Ramos (cell line): Measurements from ENCODE around the gene SPRR2A.
"Not testable (repeated sequence)": the region's sequence is repeated elsewhere in the genome, so short reads cannot be mapped to it uniquely, and the experiment has no call there.

Experiments
- in situ Hi-C: fragments of 300-500 bp; cut with MboI; formaldehyde crosslinking; loops from one replicate; pipeline ENCODE4 v1.14.3; 2022; ENCODE audit warnings: low sequenced_read_pairs; ENCODE audit not compliant: unreplicated experiment

SPRR2A gene

GRCh38 chr1:153057375-153057774 is at the start of gene SPRR2A:
SPRR2A (minus strand) TSS chr1:153057512; CDS start chr1:153056735, 777 bp downstream.
- in situ Hi-C loops: no loop called here

GRCh38 chr1:153100245-153100644 is 42.9 kb upstream of the SPRR2A start:
- in situ Hi-C loops: no loop called here

GRCh38 chr1:153099461-153100045 is 42.2 kb upstream of the SPRR2A start:
- in situ Hi-C loops: no loop called here

- in situ Hi-C loops: no loop called here
Measured at GRCh38 chr1:153095764-153096163, 38.5 kb upstream of the SPRR2A start.

GRCh38 chr1:153094426-153094825 is 37.1 kb upstream of the SPRR2A start, which contains the start of gene SPRR2E:
SPRR2E (minus strand) TSS chr1:153094526; CDS start chr1:153093751, 775 bp downstream.
- in situ Hi-C loops: no loop called here

GRCh38 chr1:153087652-153088051 is 30.3 kb upstream of the SPRR2A start:
- in situ Hi-C loops: no loop called here

GRCh38 chr1:153081736-153082135 is 24.4 kb upstream of the SPRR2A start:
- in situ Hi-C loops: no loop called here

- in situ Hi-C loops: no loop called here
Measured at GRCh38 chr1:153072806-153073726, 15.8 kb upstream of the SPRR2A start.

- in situ Hi-C loops: no loop called here
Measured at GRCh38 chr1:153071511-153071910, 14.2 kb upstream of the SPRR2A start, which contains the start of gene SPRR2B. SPRR2B (minus strand) TSS chr1:153071611; CDS start chr1:153070839, 772 bp downstream.

GRCh38 chr1:153070243-153070642 is 12.9 kb upstream of the SPRR2A start:
- in situ Hi-C loops: no loop called here

GRCh38 chr1:153058826-153059784 is 1.8 kb upstream of the SPRR2A start:
- in situ Hi-C loops: no loop called here

GRCh38 chr1:153058154-153058553 is 842 bp upstream of the SPRR2A start:
- in situ Hi-C loops: no loop called here

GRCh38 chr1:153056111-153056510 is 1.2 kb downstream of the SPRR2A start:
- in situ Hi-C loops: not testable (repeated sequence)

- in situ Hi-C loops: no loop called here
Measured at GRCh38 chr1:153049211-153049610, 8.1 kb downstream of the SPRR2A start.

GRCh38 chr1:153040950-153041631 is 16.2 kb downstream of the SPRR2A start, which contains the start of gene SPRR2D:
SPRR2D (minus strand) TSS chr1:153041120; CDS start chr1:153040346, 774 bp downstream.
- in situ Hi-C loops: no loop called here

GRCh38 chr1:153035211-153035610 is 22.1 kb downstream of the SPRR2A start:
- in situ Hi-C loops: no loop called here

GRCh38 chr1:153032677-153033308 is 24.5 kb downstream of the SPRR2A start:
- in situ Hi-C loops: no loop called here

GRCh38 chr1:153032073-153032472 is 25.2 kb downstream of the SPRR2A start:
- in situ Hi-C loops: no loop called here

- in situ Hi-C loops: no loop called here
Measured at GRCh38 chr1:153030895-153031294, 26.4 kb downstream of the SPRR2A start, which contains the start of gene SPRR1B. SPRR1B (plus strand) TSS chr1:153031203; CDS start chr1:153032346, 1,143 bp downstream.
